GM12892 (cell line): ENCODE data around the gene QRICH1.

Source experiments
- POLR2A ChIP-seq: IDR thresholded peaks from 2 replicates; pipeline ENCODE4 v1.6.1; 2011; ENCODE audit warnings: low read depth, low read length, control low read depth
- POLR2AphosphoS5 ChIP-seq: IDR thresholded peaks from 2 replicates; pipeline ENCODE4 v1.6.1; 2011; ENCODE audit warnings: low read depth, low read length, control low read depth

DNA sequence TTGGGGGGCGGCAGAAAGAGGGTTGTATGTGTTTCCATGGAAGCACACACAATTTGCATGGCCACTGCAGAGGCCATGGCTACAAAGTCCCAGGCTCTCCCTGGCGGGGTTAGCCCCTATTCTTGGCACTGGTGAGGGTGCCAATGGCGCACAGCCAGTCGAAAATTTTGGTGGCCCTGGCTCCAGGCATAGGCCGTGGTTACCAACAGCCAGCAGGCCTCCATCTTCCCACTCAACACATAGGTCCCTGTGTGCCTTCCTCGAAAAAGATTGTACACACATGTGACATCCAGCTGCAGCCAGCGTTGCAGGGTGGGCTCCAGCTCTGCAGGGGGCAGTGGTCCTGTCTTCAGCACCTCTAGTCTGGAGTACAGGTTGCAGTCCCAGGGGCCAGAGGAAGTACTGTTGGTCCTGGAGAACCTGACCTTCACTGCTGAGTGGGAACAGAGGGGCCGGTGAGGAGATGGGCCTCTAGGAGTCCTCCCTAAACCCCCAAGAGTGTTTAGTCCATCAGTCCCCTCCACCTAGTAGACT is 96.7 kb downstream of the QRICH1 start:
- TF ChIP-seq POLR2A, result no peak
- TF ChIP-seq POLR2AphosphoS5, result no peak
